ENCODE measurements around the gene KLRC3.
"Not testable (repeated sequence)": the region's sequence is repeated elsewhere in the genome, so short reads cannot be mapped to it uniquely, and the experiment has no call there.

- not testable (repeated sequence) for TF ChIP-seq CTCF (conservative IDR thresholded peaks at IDR 0.05; ENCODE audit: low read length); EZH2phosphoT487 (IDR thresholded peaks at IDR 0.05; ENCODE audit: borderline replicate concordance)
Measured at GRCh38 chr12:10439608-10440274, 19.3 kb upstream of the KLRC3 start.

Data from Loucy (cell line).